ENCODE data around the gene AKIRIN1. TPM values are rescaled to one million over a fixed set of nuclear protein-coding genes. Genes with fewer than 3 reads are reported as not detected.

Gene AKIRIN1
- total RNA-seq, 1 donor from 2014 or later = 29.6 TPM

- no peak for TF ChIP-seq CTCF (IDR thresholded peaks at IDR 0.05)
- peaks cover 37 to 39% of the 10 kb centered on the region in 2 donors for H3K36me3 ChIP-seq
- intact Hi-C loops (cut with DNase I) = loop anchor here (2.0 to 10.0 kb wide), 2 partner anchors 36 to 172 kb away; partner anchors contain the start of genes AKIRIN1 and RRAGC
- peak overlapping the region; percentile 92 to 96 for H3K27ac ChIP-seq
- no peaks in the 10 kb centered on the region for H3K27me3 ChIP-seq
- peak overlapping the region; percentile 64 to 71 for H3K4me3 ChIP-seq
- DNase-seq (ENCODE audit: low spot score in 2 of 2) = no peak
- H3K4me1 ChIP-seq = peaks cover 0 to 10% of the 10 kb centered on the region in 2 donors
- no peaks in the 10 kb centered on the region for H3K9me3 ChIP-seq
These were observed 35.9 kb downstream of the AKIRIN1 start for GRCh38 chr1:39026866-39027507.

- no peak overlapping the region for H3K27ac ChIP-seq
- H3K27me3 ChIP-seq = no peaks in the 10 kb centered on the region
- DNase-seq (ENCODE audit: low spot score in 2 of 2) = no peak
- H3K4me3 ChIP-seq = no peak overlapping the region
- H3K4me1 ChIP-seq = no peaks in the 10 kb centered on the region
- H3K9me3 ChIP-seq = no peaks in the 10 kb centered on the region
- TF ChIP-seq CTCF (IDR thresholded peaks at IDR 0.05) = no peak
- intact Hi-C loops (cut with DNase I) = no loop called here
- peaks cover 64 to 82% of the 10 kb centered on the region in 2 donors for H3K36me3 ChIP-seq
These were observed 43.1 kb downstream of the AKIRIN1 start for GRCh38 chr1:39034114-39034654.

- DNase-seq (ENCODE audit: low spot score in 2 of 2) = peak in 1 of 2 donors; percentile 41
- H3K36me3 ChIP-seq = peaks cover 50 to 73% of the 10 kb centered on the region in 2 donors
These were observed 45.6 kb downstream of the AKIRIN1 start for GRCh38 chr1:39036678-39037077.

GRCh38 chr1:39043513-39043912 lies 52.4 kb downstream of the AKIRIN1 start:
- Histone ChIP-seq H3K4me3 (no peak overlapping the region), H3K9me3 (no peaks in the 10 kb centered on the region), H3K27me3 (no peaks in the 10 kb centered on the region), H3K27ac (no peak overlapping the region), H3K4me1 (no peaks in the 10 kb centered on the region), H3K36me3 (peaks cover 11 to 27% of the 10 kb centered on the region in 2 donors)
- TF ChIP-seq CTCF (IDR thresholded peaks at IDR 0.05) = no peak
- no peak for DNase-seq (ENCODE audit: low spot score in 2 of 2)
- intact Hi-C loops (cut with DNase I) = no loop called here

More at GRCh38 chr1:39036678-39037077, 45.6 kb downstream of the AKIRIN1 start:
- Histone ChIP-seq H3K9me3 (no peaks in the 10 kb centered on the region), H3K4me1 (no peaks in the 10 kb centered on the region), H3K27me3 (no peaks in the 10 kb centered on the region), H3K4me3 (no peak overlapping the region), H3K27ac (no peak overlapping the region)
- TF ChIP-seq CTCF (IDR thresholded peaks at IDR 0.05) = no peak
- intact Hi-C loops (cut with DNase I) = no loop called here

GRCh38 chr1:39044762-39045161 lies 53.7 kb downstream of the AKIRIN1 start:
- H3K27me3 ChIP-seq = no peaks in the 10 kb centered on the region
- H3K4me1 ChIP-seq = no peaks in the 10 kb centered on the region
- no peak for DNase-seq (ENCODE audit: low spot score in 2 of 2)
- H3K4me3 ChIP-seq = no peak overlapping the region
- no peaks in the 10 kb centered on the region for H3K9me3 ChIP-seq
- no peak overlapping the region for H3K27ac ChIP-seq
- intact Hi-C loops (cut with DNase I) = no loop called here
- peaks cover 11 to 26% of the 10 kb centered on the region in 2 donors for H3K36me3 ChIP-seq
- TF ChIP-seq CTCF (IDR thresholded peaks at IDR 0.05) = no peak
